ENCODE results near the gene CNTN1. TPM values are rescaled to one million over a fixed set of nuclear protein-coding genes. Genes with fewer than 3 reads are reported as not detected.

The CNTN1 gene
- total RNA-seq, 3 donors from 2014 or later (not counting 1 experiment from before 2014, with no cell fraction given), result not detected

DNA sequence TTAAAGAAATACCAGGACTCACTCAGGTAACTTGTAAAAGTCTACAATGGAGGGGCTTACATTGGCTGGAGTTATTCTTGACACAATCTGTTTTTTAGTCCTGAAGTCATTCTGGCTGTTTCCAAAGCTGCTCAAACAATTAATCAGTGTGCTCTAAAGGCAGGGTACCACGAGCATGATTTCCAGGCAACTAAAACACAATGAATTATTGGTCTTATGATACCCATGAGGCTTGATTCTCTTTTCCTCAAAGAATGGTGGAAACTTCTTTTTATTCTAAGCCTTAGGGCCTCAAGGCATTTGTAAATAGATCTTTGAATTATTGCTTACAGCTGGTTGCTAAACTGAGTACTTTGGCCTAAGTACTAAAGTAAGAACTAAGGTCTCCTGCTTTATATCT is 296.1 kb downstream of the CNTN1 start:
- no peaks in the 10 kb centered on the region for H3K36me3 ChIP-seq (ENCODE audit: control insufficient read depth, insufficient read depth, low read length)
- H3K36me3 Mint-ChIP-seq, result no peaks in the 10 kb centered on the region
- no peaks in the 10 kb centered on the region for H3K4me1 Mint-ChIP-seq
- ATAC-seq, result no peak
- no peak for DNase-seq
- H3K4me3 ChIP-seq (ENCODE audit: low read length), result no peak overlapping the region
- peaks cover 14 to 25% of the 10 kb centered on the region in 2 donors for H3K9me3 Mint-ChIP-seq
- 69% methylated on average over 1 of the region's 1 CpG for WGBS (ENCODE audit: insufficient coverage)
- H3K9me3 ChIP-seq (ENCODE audit: control insufficient read depth, insufficient read depth, low read length), result no peaks in the 10 kb centered on the region
- H3K27ac Mint-ChIP-seq, result no peak overlapping the region
- no peaks in the 10 kb centered on the region for H3K27me3 ChIP-seq (ENCODE audit: control insufficient read depth, insufficient read depth, low read length)
- H3K4me1 ChIP-seq (ENCODE audit: control insufficient read depth, insufficient read depth, low read length), result no peaks in the 10 kb centered on the region
- no peak overlapping the region for H3K4me3 Mint-ChIP-seq
- no peaks in the 10 kb centered on the region for H3K27me3 Mint-ChIP-seq (ENCODE audit: low read depth in 2 of 2)
- TF ChIP-seq CTCF (IDR thresholded peaks at IDR 0.05), result no peak
- H3K27ac ChIP-seq (ENCODE audit: low read length), result no peak overlapping the region
- intact Hi-C loops (cut with micrococcal nuclease), result no loop called here

DNA sequence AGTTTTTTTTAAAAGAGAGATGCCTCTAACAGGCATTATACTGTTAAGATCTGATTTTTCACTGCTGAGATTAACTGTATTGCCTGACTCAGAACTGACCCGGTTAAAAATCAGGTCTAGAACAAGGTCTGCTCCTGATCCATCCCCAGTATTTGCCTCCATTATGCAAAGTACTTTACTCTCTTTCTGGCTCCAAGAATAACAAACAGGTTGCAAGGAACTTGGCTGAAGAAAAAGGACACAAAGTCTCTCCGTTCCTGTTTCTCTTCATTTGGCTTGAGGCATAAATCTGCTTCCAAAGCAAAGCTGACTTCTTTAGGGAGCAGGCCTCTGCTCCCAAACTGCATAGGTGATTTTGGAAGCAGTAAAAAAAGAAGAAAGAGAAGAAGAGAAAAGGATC is 296.6 kb downstream of the CNTN1 start:
- Mint-ChIP-seq H3K4me3 (no peak overlapping the region), H3K36me3 (no peaks in the 10 kb centered on the region), H3K27me3 (ENCODE audit: low read depth in 2 of 2) (no peaks in the 10 kb centered on the region), H3K9me3 (peaks cover 13 to 25% of the 10 kb centered on the region in 2 donors), H3K27ac (no peak overlapping the region), H3K4me1 (no peaks in the 10 kb centered on the region)
- intact Hi-C loops (cut with micrococcal nuclease), result no loop called here
- no peaks in the 10 kb centered on the region for H3K36me3 ChIP-seq (ENCODE audit: control insufficient read depth, insufficient read depth, low read length)
- H3K27ac ChIP-seq (ENCODE audit: low read length), result no peak overlapping the region
- 78% methylated on average over 2 of the region's 2 CpGs for WGBS (ENCODE audit: insufficient coverage)
- ATAC-seq, result no peak
- H3K4me1 ChIP-seq (ENCODE audit: control insufficient read depth, insufficient read depth, low read length), result no peaks in the 10 kb centered on the region
- no peaks in the 10 kb centered on the region for H3K27me3 ChIP-seq (ENCODE audit: control insufficient read depth, insufficient read depth, low read length)
- H3K9me3 ChIP-seq (ENCODE audit: control insufficient read depth, insufficient read depth, low read length), result no peaks in the 10 kb centered on the region
- no peak overlapping the region for H3K4me3 ChIP-seq (ENCODE audit: low read length)
- TF ChIP-seq CTCF (IDR thresholded peaks at IDR 0.05), result no peak
- DNase-seq, result no peak

- no peak overlapping the region for H3K4me3 Mint-ChIP-seq
- no peaks in the 10 kb centered on the region for H3K4me1 ChIP-seq (ENCODE audit: control insufficient read depth, insufficient read depth, low read length)
- intact Hi-C loops (cut with micrococcal nuclease), result no loop called here
- H3K4me3 ChIP-seq (ENCODE audit: low read length), result no peak overlapping the region
- no peaks in the 10 kb centered on the region for H3K4me1 Mint-ChIP-seq
- TF ChIP-seq CTCF (IDR thresholded peaks at IDR 0.05), result no peak
- H3K27me3 Mint-ChIP-seq (ENCODE audit: low read depth in 2 of 2), result no peaks in the 10 kb centered on the region
- 8% methylated on average over 1 of the region's 3 CpGs for WGBS (ENCODE audit: insufficient coverage)
- DNase-seq (no peak), ATAC-seq (no peak)
- no peak overlapping the region for H3K27ac Mint-ChIP-seq
- no peaks in the 10 kb centered on the region for H3K9me3 ChIP-seq (ENCODE audit: control insufficient read depth, insufficient read depth, low read length)
- H3K36me3 Mint-ChIP-seq, result no peaks in the 10 kb centered on the region
- H3K9me3 Mint-ChIP-seq, result peaks cover 13 to 25% of the 10 kb centered on the region in 2 donors
- no peaks in the 10 kb centered on the region for H3K27me3 ChIP-seq (ENCODE audit: control insufficient read depth, insufficient read depth, low read length)
- no peak overlapping the region for H3K27ac ChIP-seq (ENCODE audit: low read length)
- no peaks in the 10 kb centered on the region for H3K36me3 ChIP-seq (ENCODE audit: control insufficient read depth, insufficient read depth, low read length)
Observed at GRCh38 chr12:40989785-40990184, 297.5 kb downstream of the CNTN1 start.

DNA sequence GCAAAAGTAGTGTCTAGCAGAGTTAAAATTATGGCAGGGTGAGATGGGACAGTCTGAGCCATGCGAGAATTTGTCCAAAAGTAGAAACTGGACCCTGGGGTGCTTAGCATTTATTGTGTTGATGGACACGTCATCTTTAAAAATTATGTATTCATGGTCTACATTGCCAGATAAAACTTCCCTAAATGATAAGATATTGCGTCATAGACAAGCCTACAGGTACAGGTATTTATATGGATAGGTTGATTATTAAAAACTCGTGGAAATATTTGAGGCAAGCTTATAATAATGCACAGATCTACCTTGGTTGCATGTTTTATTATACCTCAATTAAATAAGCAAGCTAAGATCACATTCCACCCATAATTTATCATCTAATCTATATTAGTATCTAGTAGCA is 299.9 kb downstream of the CNTN1 start:
- Mint-ChIP-seq H3K27me3 (ENCODE audit: low read depth in 2 of 2) (no peaks in the 10 kb centered on the region), H3K27ac (no peak overlapping the region), H3K4me3 (no peak overlapping the region), H3K4me1 (no peaks in the 10 kb centered on the region), H3K9me3 (peaks cover 9 to 13% of the 10 kb centered on the region in 2 donors), H3K36me3 (no peaks in the 10 kb centered on the region)
- H3K9me3 ChIP-seq (ENCODE audit: control insufficient read depth, insufficient read depth, low read length), result no peaks in the 10 kb centered on the region
- H3K4me1 ChIP-seq (ENCODE audit: control insufficient read depth, insufficient read depth, low read length), result no peaks in the 10 kb centered on the region
- intact Hi-C loops (cut with micrococcal nuclease), result no loop called here
- TF ChIP-seq CTCF (IDR thresholded peaks at IDR 0.05), result no peak
- H3K36me3 ChIP-seq (ENCODE audit: control insufficient read depth, insufficient read depth, low read length), result no peaks in the 10 kb centered on the region
- no peak overlapping the region for H3K27ac ChIP-seq (ENCODE audit: low read length)
- H3K27me3 ChIP-seq (ENCODE audit: control insufficient read depth, insufficient read depth, low read length), result no peaks in the 10 kb centered on the region
- DNase-seq (no peak), ATAC-seq (no peak)
- WGBS (ENCODE audit: insufficient coverage), result 85% methylated on average over 2 of the region's 4 CpGs
- H3K4me3 ChIP-seq (ENCODE audit: low read length), result no peak overlapping the region
